Keratinocyte (primary cell): ENCODE data around the gene ARHGAP8. TPM values are rescaled to one million over a fixed set of nuclear protein-coding genes. Genes with fewer than 3 reads are reported as not detected.

Source experiments
- DNase-seq: peaks from one replicate; pipeline ENCODE4 v3.0.0-alpha.2; 2011; ENCODE audit warnings: low read depth, missing footprints, low spot score
- FAIRE-seq: peaks from 2 replicates; lab custom pipeline; 2011; peaks lifted over from hg19 to GRCh38; lab: Jason Lieb, UNC
- H2AFZ ChIP-seq: 2 replicates; pipeline ENCODE4 v1.6.0; 2012; ENCODE audit warnings: low read length, control low read depth, inconsistent platforms; ENCODE audit not compliant: control insufficient read depth
- H3K27ac ChIP-seq: 2 replicates; pipeline ENCODE4 v1.5.1; 2011; ENCODE audit warnings: low read length; ENCODE audit not compliant: control insufficient read depth, insufficient read depth
- H3K27me3 ChIP-seq: 3 replicates; pipeline ENCODE4 v1.6.0; 2011; ENCODE audit warnings: low read length; ENCODE audit not compliant: control insufficient read depth, insufficient read depth; ENCODE audit errors: extremely low read depth
- H3K36me3 ChIP-seq, 2 experiments: 2 replicates in 1 of 2; 3 replicates in 1 of 2; pipeline ENCODE4 v1.5.1; 2011; ENCODE audit warnings: low read length in 2 of 2, mild to moderate bottlenecking in 1 of 2; ENCODE audit not compliant: control insufficient read depth in 2 of 2, insufficient read depth in 2 of 2; ENCODE audit errors: extremely low read depth in 1 of 2
- H3K4me1 ChIP-seq: 3 replicates; pipeline ENCODE4 v1.5.1; 2011; ENCODE audit warnings: low read length; ENCODE audit not compliant: control insufficient read depth, insufficient read depth; ENCODE audit errors: extremely low read depth
- H3K4me2 ChIP-seq: 3 replicates; pipeline ENCODE4 v1.6.0; 2011; ENCODE audit warnings: low read depth, low read length; ENCODE audit not compliant: control insufficient read depth, insufficient read depth; ENCODE audit errors: extremely low read depth
- H3K4me3 ChIP-seq, 3 experiments: fragments of 200-600 bp in 1 of 3; sonication (generic) in 1 of 3; 2 replicates in 2 of 3; 3 replicates in 1 of 3; pipeline ENCODE4 v1.5.1; 2011 to 2016; ENCODE audit warnings: low read length in 3 of 3, mild to moderate bottlenecking in 3 of 3, control low read depth in 2 of 3, inconsistent platforms in 1 of 3, low read depth in 1 of 3, mixed read lengths in 1 of 3, mixed run types in 1 of 3, moderate library complexity in 1 of 3; ENCODE audit not compliant: control insufficient read depth in 2 of 3, insufficient read depth in 2 of 3; ENCODE audit errors: extremely low read depth in 1 of 3
- H3K79me2 ChIP-seq: 2 replicates; pipeline ENCODE4 v1.6.0; 2012; ENCODE audit warnings: low read length; ENCODE audit not compliant: control insufficient read depth, insufficient read depth
- H3K9ac ChIP-seq: 3 replicates; pipeline ENCODE4 v1.6.0; 2011; ENCODE audit warnings: low read length; ENCODE audit not compliant: control insufficient read depth, insufficient read depth; ENCODE audit errors: extremely low read depth
- H3K9me1 ChIP-seq: 3 replicates; pipeline ENCODE4 v1.6.0; 2011; ENCODE audit warnings: low read length; ENCODE audit not compliant: control insufficient read depth, insufficient read depth; ENCODE audit errors: extremely low read depth
- H3K9me3 ChIP-seq: 2 replicates; pipeline ENCODE4 v1.5.1; 2012; ENCODE audit warnings: low read depth, low read length; ENCODE audit not compliant: control insufficient read depth
- H4K20me1 ChIP-seq: 3 replicates; pipeline ENCODE4 v1.6.0; 2011; ENCODE audit warnings: low read length; ENCODE audit not compliant: control insufficient read depth, insufficient read depth; ENCODE audit errors: extremely low read depth
- EZH2 ChIP-seq: IDR thresholded peaks from one replicate; pipeline ENCODE4 v1.6.1; 2012; ENCODE audit warnings: inconsistent platforms, mild to moderate bottlenecking, low read length, moderate library complexity
- dilution Hi-C: fragments of 300-500 bp; cut with MboI; formaldehyde crosslinking; loops from one replicate; pipeline ENCODE4 v1.7.0; 2020; ENCODE audit warnings: low sequenced_read_pairs; ENCODE audit not compliant: extremely low pct_ligation_motif_present
- polyA plus RNA-seq, 5 experiments: library from polyadenylated mRNA; depleted of rRNA in 3 of 5; stranded (reverse) in 3 of 5; stranded (forward) in 1 of 5; unstranded in 1 of 5; fragments of >200 nt; gene quantifications; 1 replicate in 1 of 5; 2 replicates in 3 of 5; 3 replicates in 1 of 5; pipeline versions ENCODE4 v1.2.1 to v1.2.3, GENCODE V29; 2011 to 2012; ENCODE audit warnings: missing spikeins in 2 of 5, low read depth in 1 of 5, low replicate concordance in 1 of 5
- TF ChIP-seq, protein P1 (sequence below), 3 experiments: IDR thresholded peaks in 1 of 3; conservative IDR thresholded peaks in 1 of 3; optimal IDR thresholded peaks in 1 of 3; 2 replicates in 2 of 3; 3 replicates in 1 of 3; pipeline versions ENCODE3 to v1.5.1; 2011; ENCODE audit warnings: low read length in 3 of 3, mild to moderate bottlenecking in 3 of 3, moderate library complexity in 2 of 3, control low read depth in 1 of 3, inconsistent platforms in 1 of 3; ENCODE audit not compliant: insufficient read depth in 2 of 3; ENCODE audit errors: extremely low read depth in 1 of 3

ARHGAP8 gene
- polyA plus RNA-seq, 1 donor (not counting 4 experiments of a cell fraction or from before 2014, with no cell fraction given): 21.3 TPM

- no peaks in the 10 kb centered on the region for H3K9me1 ChIP-seq
- no peaks in the 10 kb centered on the region for H3K27me3 ChIP-seq
- no peaks in the 10 kb centered on the region for H3K4me1 ChIP-seq
- no peak overlapping the region for H3K4me2 ChIP-seq
- no peak overlapping the region for H3K9ac ChIP-seq
- no peak overlapping the region for H2AFZ ChIP-seq
- DNase-seq (no peak), FAIRE-seq (no peak)
- H3K27ac ChIP-seq: no peak overlapping the region
- no peaks in the 10 kb centered on the region for H3K9me3 ChIP-seq
- H3K4me3 ChIP-seq: no peak overlapping the region
- no peaks in the 10 kb centered on the region for H4K20me1 ChIP-seq
- TF ChIP-seq EZH2: no peak
- dilution Hi-C loops: no loop called here
- peaks cover 6 to 29% of the 10 kb centered on the region in 2 experiments for H3K36me3 ChIP-seq
- H3K79me2 ChIP-seq: no peaks in the 10 kb centered on the region
Measured at GRCh38 chr22:44823806-44824205, 71.4 kb downstream of the ARHGAP8 start.

DNA sequence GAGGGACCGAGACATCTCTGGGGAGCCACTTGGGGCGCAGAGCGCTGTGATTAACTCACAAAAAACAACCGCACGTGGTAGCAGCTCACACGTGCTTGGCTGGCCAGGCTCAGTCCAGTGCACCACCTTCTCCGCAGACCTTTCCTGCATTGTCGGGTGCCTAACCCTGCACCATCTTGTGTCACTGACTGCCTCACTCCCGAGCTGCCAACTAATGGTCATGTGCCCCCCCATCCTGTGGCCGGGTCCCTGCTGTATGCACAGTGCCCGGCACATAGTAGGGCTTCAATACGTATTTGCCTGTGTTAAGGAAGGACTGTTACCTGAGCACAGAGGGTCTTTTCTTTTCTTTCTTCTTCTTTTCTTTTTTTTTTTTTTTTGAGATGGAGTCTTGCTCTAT, 71.9 kb downstream of the ARHGAP8 start:
- DNase-seq: no peak
- dilution Hi-C loops: no loop called here
- Histone ChIP-seq H3K27ac (no peak overlapping the region), H2AFZ (no peak overlapping the region), H3K4me2 (no peak overlapping the region), H3K27me3 (no peaks in the 10 kb centered on the region), H3K36me3 (peaks cover 6 to 29% of the 10 kb centered on the region in 2 experiments), H3K79me2 (no peaks in the 10 kb centered on the region), H3K4me3 (no peak overlapping the region), H4K20me1 (no peaks in the 10 kb centered on the region), H3K9me1 (no peaks in the 10 kb centered on the region), H3K4me1 (no peaks in the 10 kb centered on the region), H3K9ac (no peak overlapping the region), H3K9me3 (no peaks in the 10 kb centered on the region)
- no peak for TF ChIP-seq EZH2
- TF ChIP-seq, protein P1, sequence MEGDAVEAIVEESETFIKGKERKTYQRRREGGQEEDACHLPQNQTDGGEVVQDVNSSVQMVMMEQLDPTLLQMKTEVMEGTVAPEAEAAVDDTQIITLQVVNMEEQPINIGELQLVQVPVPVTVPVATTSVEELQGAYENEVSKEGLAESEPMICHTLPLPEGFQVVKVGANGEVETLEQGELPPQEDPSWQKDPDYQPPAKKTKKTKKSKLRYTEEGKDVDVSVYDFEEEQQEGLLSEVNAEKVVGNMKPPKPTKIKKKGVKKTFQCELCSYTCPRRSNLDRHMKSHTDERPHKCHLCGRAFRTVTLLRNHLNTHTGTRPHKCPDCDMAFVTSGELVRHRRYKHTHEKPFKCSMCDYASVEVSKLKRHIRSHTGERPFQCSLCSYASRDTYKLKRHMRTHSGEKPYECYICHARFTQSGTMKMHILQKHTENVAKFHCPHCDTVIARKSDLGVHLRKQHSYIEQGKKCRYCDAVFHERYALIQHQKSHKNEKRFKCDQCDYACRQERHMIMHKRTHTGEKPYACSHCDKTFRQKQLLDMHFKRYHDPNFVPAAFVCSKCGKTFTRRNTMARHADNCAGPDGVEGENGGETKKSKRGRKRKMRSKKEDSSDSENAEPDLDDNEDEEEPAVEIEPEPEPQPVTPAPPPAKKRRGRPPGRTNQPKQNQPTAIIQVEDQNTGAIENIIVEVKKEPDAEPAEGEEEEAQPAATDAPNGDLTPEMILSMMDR (optimal IDR thresholded peaks at IDR 0.05 in 1 of 3, IDR thresholded peaks at IDR 0.05 in 1 of 3, conservative IDR thresholded peaks at IDR 0.05 in 1 of 3; ENCODE audit: extremely low read depth in 1 of 3, insufficient read depth in 2 of 3, low read length in 3 of 3): no peak
- FAIRE-seq: no peak
